ENCODE results near the gene C11orf21. TPM values are rescaled to one million over a fixed set of nuclear protein-coding genes. Genes with fewer than 3 reads are reported as not detected.

Gene C11orf21
- total RNA-seq, 1 donor from 2014 or later = not detected

- FAIRE-seq (no peak), DNase-seq (ENCODE audit: low read depth) (no peak)
- H3K4me2 ChIP-seq (ENCODE audit: low read length) = no peak overlapping the region
- no peak overlapping the region for H3K4me3 ChIP-seq (ENCODE audit: insufficient read depth, low read depth, low read length)
- peaks cover 3% of the 10 kb centered on the region for H3K27me3 ChIP-seq (ENCODE audit: insufficient read depth, low read length)
- H3K79me2 ChIP-seq (ENCODE audit: insufficient read depth, low read length) = no peaks in the 10 kb centered on the region
- H3K9ac ChIP-seq (ENCODE audit: low read length) = no peak overlapping the region
- Mint-ChIP-seq H3K27ac (ENCODE audit: unreplicated experiment) (no peak overlapping the region), H3K4me3 (ENCODE audit: unreplicated experiment) (no peak overlapping the region), H3K27me3 (ENCODE audit: low read depth, unreplicated experiment) (peaks cover 50% of the 10 kb centered on the region), H3K36me3 (ENCODE audit: low read depth, unreplicated experiment) (peaks cover 3% of the 10 kb centered on the region), H3K9me3 (ENCODE audit: unreplicated experiment) (peaks cover 6% of the 10 kb centered on the region), H3K4me1 (ENCODE audit: low read depth, unreplicated experiment) (no peaks in the 10 kb centered on the region)
- no peak overlapping the region for H2AFZ ChIP-seq (ENCODE audit: low read depth, low read length)
- H3K27ac ChIP-seq (ENCODE audit: low read depth, low read length) = no peak overlapping the region
- H4K20me1 ChIP-seq (ENCODE audit: insufficient read depth, low read length) = no peaks in the 10 kb centered on the region
- H3K36me3 ChIP-seq (ENCODE audit: insufficient read depth, low read length) = no peaks in the 10 kb centered on the region
- no peaks in the 10 kb centered on the region for H3K9me3 ChIP-seq (ENCODE audit: insufficient read depth, low read depth, low read length)
- H3K4me1 ChIP-seq (ENCODE audit: insufficient read depth, low read length) = no peaks in the 10 kb centered on the region
- no peak for TF ChIP-seq EZH2 (IDR thresholded peaks at IDR 0.05; ENCODE audit: insufficient read depth, low read length)
- TF ChIP-seq CTCF (IDR thresholded peaks at IDR 0.05; ENCODE audit: insufficient read depth, low read depth, low read length) = no peak
Observed at GRCh38 chr11:2295971-2296912, 5.5 kb downstream of the C11orf21 start.

GRCh38 chr11:2294926-2295290 lies 6.8 kb downstream of the C11orf21 start:
- H3K9me3 Mint-ChIP-seq (ENCODE audit: unreplicated experiment) = peaks cover 6% of the 10 kb centered on the region
- H3K4me3 Mint-ChIP-seq (ENCODE audit: unreplicated experiment) = no peak overlapping the region
- no peaks in the 10 kb centered on the region for H3K79me2 ChIP-seq (ENCODE audit: insufficient read depth, low read length)
- no peak overlapping the region for H2AFZ ChIP-seq (ENCODE audit: low read depth, low read length)
- no peaks in the 10 kb centered on the region for H3K36me3 ChIP-seq (ENCODE audit: insufficient read depth, low read length)
- H3K4me1 Mint-ChIP-seq (ENCODE audit: low read depth, unreplicated experiment) = no peaks in the 10 kb centered on the region
- DNase-seq (ENCODE audit: low read depth) (no peak), FAIRE-seq (no peak)
- TF ChIP-seq EZH2 (IDR thresholded peaks at IDR 0.05; ENCODE audit: insufficient read depth, low read length) (no peak), CTCF (IDR thresholded peaks at IDR 0.05; ENCODE audit: insufficient read depth, low read depth, low read length) (no peak)
- no peak overlapping the region for H3K27ac Mint-ChIP-seq (ENCODE audit: unreplicated experiment)
- no peak overlapping the region for H3K27ac ChIP-seq (ENCODE audit: low read depth, low read length)
- H3K27me3 ChIP-seq (ENCODE audit: insufficient read depth, low read length) = peaks cover 5% of the 10 kb centered on the region
- H3K4me2 ChIP-seq (ENCODE audit: low read length) = no peak overlapping the region
- H3K4me1 ChIP-seq (ENCODE audit: insufficient read depth, low read length) = no peaks in the 10 kb centered on the region
- H3K36me3 Mint-ChIP-seq (ENCODE audit: low read depth, unreplicated experiment) = peaks cover 3% of the 10 kb centered on the region
- H4K20me1 ChIP-seq (ENCODE audit: insufficient read depth, low read length) = no peaks in the 10 kb centered on the region
- no peak overlapping the region for H3K4me3 ChIP-seq (ENCODE audit: insufficient read depth, low read depth, low read length)
- H3K9ac ChIP-seq (ENCODE audit: low read length) = no peak overlapping the region
- peaks cover 54% of the 10 kb centered on the region for H3K27me3 Mint-ChIP-seq (ENCODE audit: low read depth, unreplicated experiment)
- H3K9me3 ChIP-seq (ENCODE audit: insufficient read depth, low read depth, low read length) = no peaks in the 10 kb centered on the region

Data from astrocyte (in vitro differentiated cells and primary cell).